Islet precursor cell (in vitro differentiated cells): ENCODE data around the gene FAM222A.
A peak's percentile ranks its signal among the peaks of the same experiment; 100 is the strongest.

ENCODE experiments used
- DNase-seq: peaks from one replicate; pipeline ENCODE4 v3.0.0-alpha.2; 2018

The FAM222A gene

DNA sequence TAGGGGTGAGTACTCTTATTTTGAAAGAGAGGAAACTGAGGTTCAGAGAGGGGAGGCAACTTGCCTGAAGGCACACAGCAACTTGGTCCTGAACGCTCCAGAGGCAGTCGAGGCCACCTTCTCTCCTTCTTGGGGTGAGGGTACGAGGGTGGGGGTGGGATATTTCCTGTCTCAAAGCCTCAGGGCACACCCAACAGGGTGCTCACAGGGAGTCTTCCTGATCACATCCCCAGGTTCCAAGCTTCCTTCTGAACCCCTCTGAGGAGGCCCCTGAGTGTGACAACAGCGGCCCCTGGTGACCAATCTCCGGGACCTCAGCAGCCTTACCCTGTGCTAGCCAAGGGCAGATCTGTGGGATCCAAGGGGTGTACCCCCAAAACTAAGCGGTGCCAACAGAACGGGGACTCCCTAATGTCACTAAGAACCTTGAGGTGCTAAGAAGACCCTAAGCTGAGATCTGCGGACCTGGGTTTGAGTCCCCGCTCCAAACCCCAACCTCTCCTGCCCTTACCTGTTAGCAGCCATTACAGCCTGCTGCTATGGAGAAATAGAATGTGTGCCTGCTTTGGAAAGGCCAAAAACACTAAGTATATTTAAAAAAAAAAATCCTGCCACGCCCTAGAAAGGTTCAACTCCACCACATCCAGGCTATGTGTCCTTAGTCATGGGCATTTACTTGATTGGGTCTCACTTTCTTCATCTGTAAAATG, 61.7 kb downstream of the FAM222A start:
- peak; percentile 82 for DNase-seq

GRCh38 chr12:109776624-109777023, 63.0 kb downstream of the FAM222A start:
- no peak for DNase-seq

GRCh38 chr12:109777544-109777943, 63.9 kb downstream of the FAM222A start:
- no peak for DNase-seq

DNA sequence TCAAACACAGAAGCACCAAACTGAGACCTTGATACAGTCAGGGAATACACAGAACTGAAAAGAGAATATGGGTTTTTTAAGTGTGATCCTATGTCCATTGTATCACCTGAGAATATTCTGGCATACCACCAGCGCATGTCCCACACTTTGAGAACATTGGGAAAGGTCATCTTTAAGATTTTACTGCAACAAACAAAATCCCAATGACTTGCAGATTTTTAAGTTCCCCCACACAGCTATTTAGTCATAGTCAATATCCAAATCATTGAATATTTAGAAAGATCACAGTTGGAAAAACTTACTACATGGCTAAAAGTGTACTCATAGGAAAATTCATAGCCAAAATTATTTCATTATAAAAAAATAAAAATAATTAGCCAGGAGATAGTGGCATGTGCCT, 65.1 kb downstream of the FAM222A start:
- no peak for DNase-seq

- peak; percentile 53 for DNase-seq
These were observed 65.8 kb downstream of the FAM222A start for GRCh38 chr12:109779382-109779781.

- DNase-seq, result no peak
These were observed 68.2 kb downstream of the FAM222A start for GRCh38 chr12:109781668-109782325.

GRCh38 chr12:109782326-109782703, 68.7 kb downstream of the FAM222A start:
- DNase-seq, result peak; percentile 52

DNA sequence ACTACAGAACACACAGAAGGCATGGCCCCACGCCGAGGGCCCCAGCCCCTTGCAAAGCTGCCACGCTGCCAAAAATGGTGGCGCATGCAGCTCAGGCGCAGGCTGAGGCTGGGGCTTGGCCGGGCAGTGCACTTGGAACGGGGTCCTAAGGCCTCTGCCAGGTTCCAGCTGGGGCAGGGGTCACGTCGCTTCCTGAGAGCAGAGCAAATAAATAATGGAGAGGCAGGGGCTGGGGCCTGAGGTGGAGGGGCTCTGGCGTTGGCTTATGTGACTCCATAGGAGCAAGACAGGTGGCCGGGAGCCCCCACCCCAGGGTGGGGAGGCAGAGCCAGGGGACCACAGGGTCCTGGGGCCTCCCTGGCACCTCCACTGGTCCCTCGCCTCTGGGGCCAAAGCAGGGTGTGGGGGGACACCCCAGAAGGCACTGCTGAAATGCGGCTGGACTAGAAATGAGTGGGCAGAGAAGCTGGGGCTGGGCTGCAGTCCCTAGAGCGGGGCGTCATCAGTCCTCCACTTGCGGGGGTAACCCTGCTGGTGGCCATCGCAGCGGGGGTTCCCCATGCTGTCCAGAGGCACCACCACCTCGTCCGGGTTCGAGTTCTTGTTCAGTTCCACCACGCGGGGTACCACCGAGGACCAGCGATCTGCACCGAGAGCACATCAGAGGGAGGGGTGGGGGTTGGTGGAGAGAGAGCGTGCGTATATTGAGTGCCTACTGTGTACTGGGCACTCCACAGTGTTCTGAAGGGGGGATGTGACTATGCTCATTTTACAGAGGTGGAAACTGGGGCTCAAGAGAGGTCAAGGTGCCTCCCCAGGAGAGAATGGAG, 69.7 kb downstream of the FAM222A start:
- DNase-seq, result peak; percentile 48

DNA sequence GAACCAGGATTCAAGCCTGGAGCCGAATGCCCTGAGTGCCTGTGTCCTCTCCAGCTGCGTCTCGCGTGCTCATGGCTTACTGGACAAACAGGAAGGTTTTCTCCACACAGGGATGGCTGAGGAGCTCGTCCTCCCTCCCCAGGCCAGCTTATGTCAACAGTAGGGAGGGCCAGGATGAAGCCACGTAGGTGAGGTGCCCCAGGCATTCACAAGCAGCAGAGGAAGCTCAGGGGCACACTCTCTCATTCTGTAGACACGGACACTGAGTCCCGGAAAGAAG, 70.3 kb downstream of the FAM222A start:
- peak; percentile 50 for DNase-seq

- no peak for DNase-seq
These were observed 72.2 kb downstream of the FAM222A start for GRCh38 chr12:109785854-109786253.

DNA sequence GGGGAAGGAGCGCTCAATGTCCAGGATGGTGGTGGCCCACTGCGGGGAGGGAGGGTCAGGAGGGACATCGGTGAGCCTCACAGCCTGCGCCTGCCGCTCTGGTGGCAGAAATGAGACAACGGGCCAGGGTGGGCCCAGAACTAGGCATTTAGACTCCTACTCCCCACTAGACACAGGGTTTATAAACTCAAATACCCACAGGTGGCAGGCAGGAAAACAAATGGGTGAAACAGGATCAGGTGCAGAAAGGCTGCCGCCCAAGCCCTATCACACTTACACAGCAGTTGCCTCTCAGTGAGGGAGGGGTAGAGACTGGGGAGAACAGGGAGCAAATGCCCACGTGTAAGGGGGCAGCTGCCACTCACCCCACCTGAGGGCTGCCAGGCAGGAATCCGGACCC, 73.2 kb downstream of the FAM222A start:
- DNase-seq, result no peak

DNA sequence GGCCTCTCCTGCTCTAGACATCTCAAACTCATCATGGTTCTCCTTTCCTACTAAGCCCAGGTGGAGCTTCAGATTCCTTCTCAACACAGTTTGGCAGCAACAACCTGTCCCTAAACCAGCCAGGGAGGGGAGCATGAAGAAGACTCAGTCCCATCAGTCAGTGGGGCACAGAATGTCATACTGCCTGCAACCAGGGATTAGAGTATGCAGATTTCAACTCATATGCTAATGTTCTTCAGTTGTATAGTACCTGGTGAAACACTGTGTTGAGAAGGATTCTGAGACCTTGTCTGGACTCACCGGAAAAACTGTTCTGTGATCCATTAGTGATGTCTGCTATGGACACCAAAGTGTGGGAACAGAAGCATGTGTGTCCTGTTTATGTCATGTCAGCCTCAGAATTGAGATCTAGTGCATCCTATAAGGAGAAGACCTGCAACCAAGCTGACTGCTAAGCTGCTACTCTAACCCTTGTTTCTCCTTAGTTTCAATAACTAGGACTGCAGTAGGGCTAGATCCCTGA, 76.0 kb downstream of the FAM222A start:
- no peak for DNase-seq

DNA sequence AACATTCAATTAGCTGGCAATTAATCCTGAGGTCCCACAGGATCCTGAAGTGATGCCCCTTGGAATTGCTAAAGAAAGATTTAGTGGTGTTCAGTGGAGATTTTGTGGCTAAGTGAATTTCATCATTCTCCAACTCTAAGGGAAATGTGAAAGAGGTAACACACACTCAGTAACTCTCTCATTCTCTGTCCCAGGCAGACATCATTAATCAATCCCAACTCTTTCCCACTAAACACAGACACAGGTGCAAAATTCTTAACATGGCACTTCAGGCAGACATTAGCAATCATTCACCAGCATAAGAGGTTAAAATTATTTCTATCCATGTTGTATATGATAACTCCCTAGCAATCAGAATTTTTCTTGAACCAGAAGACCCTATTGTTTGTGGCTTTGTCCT, 79.4 kb downstream of the FAM222A start:
- no peak for DNase-seq

DNA sequence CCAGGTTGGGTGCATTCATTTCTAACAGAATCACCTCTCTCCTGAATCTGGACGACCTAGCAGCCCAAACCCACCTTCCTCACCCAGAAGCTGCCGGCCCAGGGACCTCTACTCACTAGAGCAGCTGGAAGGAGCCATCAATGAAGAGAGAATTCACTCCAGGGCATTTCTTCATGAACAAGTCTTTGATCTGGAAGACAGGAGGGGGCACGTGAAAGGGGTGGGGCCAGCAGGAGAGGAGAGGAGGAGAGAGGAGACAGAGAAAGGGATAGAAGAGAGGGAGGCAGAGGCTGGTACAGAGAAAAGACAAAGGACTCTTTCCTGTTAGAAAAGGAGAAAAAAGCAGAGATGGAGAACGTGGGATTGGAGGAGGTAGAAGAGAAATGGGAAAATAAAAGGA, 79.8 kb downstream of the FAM222A start:
- DNase-seq, result no peak

DNA sequence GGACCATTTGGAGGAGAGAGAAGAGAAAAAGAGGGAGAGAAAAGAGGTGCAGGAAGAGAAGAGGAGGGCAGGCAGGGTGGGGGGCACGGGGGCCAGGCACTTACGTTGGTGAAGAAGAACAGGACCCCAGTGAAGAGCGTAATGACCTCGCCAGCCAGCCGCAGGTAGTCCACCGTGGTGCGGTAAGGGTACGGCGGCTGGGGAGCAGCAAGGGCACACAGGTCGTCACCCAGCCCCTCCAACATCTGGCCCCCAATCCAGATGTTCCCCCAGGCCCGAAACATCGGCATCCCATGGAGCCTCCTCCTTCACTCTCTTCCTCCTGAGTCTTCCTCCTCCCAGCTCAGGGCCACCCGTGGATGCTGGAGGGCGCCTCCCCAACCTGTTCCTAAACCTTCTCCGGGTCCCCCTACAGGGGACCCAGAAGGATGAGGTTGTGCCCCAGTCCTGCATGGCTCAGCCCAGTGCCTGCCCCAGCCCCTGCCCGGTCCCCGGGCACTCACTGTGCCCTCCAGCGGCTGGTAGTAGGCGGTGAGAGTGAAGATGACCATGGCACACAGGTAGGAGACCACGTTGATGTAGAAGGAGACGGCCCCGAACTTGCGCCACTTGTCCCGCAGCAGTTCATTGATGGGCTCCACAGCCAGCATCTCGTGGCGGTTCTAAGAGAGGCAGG, 80.3 kb downstream of the FAM222A start:
- DNase-seq, result no peak

GRCh38 chr12:109795023-109795422, 81.4 kb downstream of the FAM222A start:
- DNase-seq, result no peak

GRCh38 chr12:109796057-109796456, 82.4 kb downstream of the FAM222A start:
- no peak for DNase-seq

DNA sequence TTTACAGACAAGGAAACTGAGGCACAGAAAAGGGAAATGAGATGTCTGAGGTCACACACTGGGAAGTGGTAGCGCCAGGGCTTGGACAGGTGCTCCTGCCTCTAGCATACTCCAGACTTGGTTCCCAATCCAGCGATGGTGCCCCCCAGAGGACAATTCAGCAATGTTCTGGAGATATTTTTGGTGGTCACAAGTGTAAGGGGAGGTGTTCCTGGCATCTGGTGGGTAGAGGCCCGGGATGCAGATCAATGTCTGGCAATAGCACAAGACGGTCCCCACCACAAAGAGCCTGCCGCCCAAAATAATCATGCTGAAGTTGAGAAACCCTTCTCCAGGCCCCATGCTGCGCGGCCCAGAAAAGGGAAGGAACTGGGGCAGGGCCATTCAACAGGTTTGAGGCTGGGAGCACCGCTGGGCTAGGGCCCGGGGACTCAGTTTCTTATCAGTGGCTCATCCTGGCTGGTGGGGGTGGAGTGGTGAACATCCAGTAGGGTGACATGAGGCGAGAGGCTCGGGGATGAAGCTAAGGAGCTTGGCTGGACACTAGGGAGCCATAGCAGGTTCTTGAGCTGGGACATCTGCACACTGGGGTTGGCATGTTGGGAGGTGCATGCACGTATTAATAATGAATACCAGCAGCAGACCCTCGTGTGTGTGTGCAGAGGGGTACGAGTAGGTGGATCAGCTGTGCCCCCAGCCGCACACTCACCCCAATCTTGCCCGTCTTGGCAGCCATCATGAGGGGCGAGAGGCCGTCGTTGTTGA, 84.5 kb downstream of the FAM222A start:
- DNase-seq, result no peak

DNA sequence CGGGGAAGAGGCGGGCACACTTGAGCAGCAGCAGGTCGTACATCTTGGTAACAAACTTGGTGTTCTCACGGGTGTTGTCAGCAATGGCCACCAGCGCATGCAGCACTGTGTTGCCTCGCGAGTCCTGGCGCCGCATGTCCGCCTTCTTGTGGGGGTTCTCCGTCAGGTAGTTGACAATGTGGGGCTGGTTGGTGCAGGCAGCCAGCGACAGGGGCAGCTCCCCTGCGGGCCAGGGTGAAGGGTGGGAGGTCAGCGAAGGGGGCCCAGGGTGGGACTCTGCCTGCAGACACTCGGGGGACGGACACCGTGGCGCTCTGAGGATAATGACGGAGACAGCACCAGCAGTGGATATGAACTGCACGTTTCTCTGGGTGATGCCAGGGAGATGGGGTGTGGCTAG, 85.1 kb downstream of the FAM222A start:
- no peak for DNase-seq

DNA sequence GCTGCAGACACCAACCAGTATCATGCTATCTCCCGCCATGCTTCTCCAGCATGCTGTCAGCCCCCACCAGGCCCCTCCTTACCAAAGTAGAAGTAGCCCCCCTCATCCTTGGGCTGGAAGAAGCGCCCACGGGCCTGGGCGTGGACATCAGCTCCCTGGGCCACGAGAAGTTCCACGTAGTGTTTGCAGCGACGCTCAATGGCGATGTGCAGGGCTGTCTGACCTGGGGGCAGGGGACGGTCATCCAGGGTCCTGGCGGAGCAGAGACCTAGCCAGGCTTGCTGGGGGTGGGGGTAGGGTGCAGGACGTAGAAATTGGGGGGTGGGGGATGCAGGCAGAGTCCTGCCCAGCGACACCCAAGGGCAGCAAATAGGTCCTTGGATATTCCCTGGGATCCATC, 86.9 kb downstream of the FAM222A start:
- no peak for DNase-seq

- DNase-seq, result no peak
These were observed 89.2 kb downstream of the FAM222A start for GRCh38 chr12:109802828-109803227.

DNA sequence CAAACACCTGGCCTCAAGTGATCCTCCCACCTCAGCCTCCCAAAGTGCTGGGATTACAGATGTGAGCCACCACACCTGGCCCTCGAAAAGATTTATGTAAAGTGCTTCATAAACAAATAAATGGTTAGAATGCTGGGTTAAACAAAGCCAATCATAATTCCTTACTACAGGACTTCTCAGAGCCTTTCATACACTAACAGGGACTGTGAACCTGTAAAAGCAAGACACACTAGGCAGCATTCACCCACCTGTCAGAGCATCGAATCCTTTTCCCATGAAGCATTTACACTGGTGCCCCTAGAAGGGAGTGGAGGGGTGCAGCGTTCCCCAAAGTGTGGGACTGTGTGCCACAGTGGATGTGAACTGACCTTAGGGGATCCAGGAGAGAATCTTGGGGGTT, 90.1 kb downstream of the FAM222A start:
- DNase-seq, result no peak
